ENCODE results near the gene VSIG10L.

DNA sequence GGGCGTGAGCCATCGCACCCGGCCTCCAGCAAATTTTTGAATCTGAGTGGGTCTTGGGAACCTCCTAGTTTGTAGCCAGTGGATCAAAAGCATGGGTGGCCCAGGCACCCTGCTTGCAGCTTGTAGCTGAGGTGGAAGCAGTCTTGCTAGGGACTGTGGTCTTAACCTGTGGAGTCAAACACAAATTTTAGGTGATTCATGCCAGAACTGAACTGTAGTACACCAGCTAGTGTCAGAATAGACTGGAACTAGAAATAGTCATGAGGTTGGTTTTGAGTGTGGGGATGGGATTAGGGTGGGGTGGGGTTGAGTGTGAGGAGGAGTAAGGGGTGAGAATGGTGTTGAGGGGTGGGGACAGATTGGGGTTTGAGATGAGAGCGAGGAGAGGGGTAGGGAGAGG is 40.1 kb upstream of the VSIG10L start:
- TF ChIP-seq CTCF (IDR thresholded peaks at IDR 0.05; ENCODE audit: insufficient read depth, low read depth, low read length), result no peak
- TF ChIP-seq EZH2 (IDR thresholded peaks at IDR 0.05; ENCODE audit: insufficient read depth, low read length), result no peak

Data from astrocyte (in vitro differentiated cells and primary cell).